ENCODE data around the gene ABCC8.

Gene ABCC8

DNA sequence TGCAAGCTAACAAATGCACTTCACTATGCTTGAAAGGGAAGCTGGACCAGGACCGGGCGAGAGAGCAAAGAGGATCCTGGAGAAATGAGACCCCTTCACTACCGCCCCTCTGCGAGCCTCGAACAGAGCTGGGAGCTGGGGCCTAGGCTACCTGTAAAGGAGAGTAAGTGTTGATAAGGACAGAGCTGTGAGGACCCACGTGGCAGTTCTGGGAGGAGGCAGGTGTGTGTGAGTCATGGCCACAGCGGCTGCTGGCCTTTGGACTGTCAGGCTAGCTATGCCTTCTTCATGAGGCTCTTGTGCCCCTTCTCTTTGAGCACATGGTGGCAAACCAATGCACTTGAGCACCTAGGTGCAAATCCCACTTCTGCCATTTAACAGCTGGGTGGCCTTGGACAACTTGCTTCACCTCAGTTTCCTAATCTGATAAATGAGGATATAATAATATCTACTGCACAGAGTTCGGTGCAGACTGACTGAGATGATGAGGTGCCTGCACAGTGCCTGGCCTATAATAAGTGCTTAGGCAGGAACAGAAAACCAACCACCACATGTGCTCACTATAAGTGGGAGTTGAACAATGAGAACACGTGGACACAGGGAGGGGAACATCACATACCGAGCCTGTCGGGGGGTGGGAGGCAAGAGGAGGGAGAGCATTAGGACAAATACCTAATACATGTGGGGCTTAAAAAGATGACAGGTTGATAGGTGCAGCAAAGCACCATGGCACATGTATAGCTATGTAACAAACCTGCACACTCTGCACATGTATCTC is 52.9 kb downstream of the ABCC8 start:
- DNase-seq = no peak

DNA sequence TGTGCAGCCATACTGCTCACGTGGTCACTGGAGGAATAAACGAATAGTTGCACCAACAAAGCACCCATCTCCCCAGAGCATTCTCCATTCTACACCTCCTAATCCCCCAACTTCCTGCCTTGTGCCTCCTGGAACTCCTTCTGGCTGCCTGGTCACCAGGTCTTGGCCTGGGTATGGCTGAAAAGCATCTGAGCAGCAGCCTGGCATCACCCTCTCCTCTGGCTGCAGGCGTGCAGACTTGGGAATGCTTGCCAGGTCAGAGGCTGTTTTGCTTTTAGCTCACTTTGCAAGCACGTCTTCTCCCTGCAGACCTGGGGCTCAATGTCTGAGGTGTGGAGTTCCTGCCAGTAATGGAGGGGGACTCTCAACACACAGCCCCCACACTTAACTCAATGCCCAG is 54.9 kb downstream of the ABCC8 start:
- no peak for DNase-seq

DNA sequence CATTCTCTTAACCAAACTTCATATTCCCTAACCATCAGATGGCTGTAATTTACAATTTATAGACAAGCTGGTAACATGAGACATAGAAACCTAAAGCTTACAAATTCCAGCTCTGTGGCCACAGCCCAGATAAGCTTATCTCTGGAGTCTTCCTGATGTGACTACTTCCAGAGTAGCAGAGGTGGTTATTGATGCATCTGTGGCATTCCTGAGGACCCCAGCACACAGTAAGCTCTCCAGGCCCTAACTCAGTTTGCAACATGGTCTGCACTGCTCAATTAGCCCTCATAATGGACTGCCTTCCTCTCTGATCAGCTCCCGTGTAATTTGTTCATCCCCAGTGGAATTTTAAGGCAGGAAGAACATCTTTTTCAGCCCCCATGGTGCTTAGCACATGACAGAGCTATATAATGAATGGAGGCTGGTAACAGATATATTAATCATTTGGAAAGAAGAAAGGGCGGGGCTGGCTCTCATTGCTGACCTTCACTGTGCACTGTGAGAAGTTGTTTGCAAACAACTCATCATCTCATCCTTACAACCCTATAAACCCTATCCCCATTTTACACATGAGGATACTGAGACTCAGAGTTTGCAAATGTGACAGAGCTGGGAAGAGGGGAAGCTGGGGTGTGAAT is 58.1 kb downstream of the ABCC8 start:
- DNase-seq = no peak

DNA sequence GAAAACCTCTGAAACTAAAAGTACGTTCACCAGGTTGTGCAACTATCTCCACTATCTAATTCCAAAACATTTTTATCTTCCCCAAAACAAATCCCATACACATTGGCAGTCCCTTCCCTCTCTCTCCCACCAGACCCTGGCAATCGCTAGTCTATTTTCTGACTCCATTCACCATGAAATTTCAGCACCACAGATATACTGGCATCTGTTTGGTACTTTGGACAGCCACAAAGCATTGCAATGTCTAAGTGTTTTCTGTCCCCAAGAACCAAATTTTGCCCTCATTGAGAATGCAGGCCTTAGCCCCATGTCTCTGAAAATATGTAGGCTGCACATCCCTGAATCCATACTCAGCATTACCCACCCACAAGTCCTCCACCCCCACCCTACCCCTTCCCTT is 60.2 kb downstream of the ABCC8 start:
- DNase-seq = no peak

DNA sequence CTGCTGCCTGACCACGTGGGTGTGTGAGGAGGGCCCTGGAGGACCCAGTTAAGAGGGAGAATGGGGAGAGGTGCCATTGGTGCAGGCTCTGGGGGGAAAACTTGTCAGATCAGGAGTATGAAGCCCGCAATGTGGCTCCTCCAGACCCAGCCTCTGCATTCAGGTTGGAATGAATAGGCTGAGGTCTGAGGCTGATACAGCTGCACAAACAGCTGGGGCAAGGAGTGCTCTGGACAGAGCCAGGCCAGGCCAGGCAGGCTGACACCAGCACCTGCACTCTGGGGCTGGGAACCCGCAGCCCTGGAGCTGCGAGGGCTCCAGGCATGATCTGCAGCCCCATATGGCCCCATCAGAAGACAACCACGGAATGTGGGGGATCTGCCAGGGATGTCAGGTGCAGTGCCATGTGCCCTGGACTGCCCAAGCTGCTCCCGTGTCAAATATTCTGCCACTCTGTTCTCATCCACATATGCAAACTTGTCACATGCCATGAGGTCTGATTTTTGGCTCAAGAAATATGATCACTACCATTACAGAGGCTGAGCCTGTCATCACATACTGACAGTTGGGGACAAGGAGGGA is 61.0 kb downstream of the ABCC8 start:
- DNase-seq = no peak

DNA sequence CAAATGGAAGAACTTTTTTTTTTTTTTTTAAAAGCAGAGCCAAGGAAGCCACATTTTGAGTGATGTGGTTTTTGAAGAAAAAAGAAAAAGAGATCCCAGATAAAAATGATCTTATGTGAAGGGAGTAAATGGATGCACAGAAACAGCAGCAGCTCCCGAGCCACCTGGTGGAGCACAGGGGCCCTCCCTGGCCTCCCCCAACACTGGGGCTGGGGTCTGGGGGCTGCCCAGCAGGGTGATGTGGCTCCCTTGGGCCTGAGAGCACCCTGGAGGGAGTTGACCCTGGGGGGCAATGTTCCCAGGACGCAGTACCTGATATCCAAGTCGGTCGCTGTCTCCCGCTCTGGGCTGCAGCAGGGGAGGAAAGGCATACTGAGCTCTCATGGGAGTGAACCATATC is 61.7 kb downstream of the ABCC8 start:
- no peak for DNase-seq

DNA sequence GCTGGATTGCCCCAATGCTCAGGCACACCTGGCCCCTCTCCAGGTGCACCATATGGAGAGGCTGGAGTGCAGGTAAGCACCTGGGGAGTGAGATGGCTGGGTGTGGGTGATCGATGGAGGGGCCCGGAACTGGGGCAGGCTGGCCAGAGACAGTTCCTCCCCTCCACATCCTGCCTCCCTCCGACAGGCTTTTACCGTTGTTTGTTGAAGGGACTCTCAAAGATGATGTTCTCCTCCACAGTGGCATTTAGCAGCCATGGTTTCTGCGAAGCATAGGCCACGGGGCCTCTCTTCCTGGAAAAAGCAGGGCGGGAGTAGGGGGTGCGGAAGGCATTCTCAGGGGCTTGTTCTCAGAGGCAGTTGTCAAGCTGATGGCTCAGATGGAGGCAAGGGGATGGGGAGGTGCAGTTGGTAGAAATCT is 62.3 kb downstream of the ABCC8 start:
- no peak for DNase-seq

DNA sequence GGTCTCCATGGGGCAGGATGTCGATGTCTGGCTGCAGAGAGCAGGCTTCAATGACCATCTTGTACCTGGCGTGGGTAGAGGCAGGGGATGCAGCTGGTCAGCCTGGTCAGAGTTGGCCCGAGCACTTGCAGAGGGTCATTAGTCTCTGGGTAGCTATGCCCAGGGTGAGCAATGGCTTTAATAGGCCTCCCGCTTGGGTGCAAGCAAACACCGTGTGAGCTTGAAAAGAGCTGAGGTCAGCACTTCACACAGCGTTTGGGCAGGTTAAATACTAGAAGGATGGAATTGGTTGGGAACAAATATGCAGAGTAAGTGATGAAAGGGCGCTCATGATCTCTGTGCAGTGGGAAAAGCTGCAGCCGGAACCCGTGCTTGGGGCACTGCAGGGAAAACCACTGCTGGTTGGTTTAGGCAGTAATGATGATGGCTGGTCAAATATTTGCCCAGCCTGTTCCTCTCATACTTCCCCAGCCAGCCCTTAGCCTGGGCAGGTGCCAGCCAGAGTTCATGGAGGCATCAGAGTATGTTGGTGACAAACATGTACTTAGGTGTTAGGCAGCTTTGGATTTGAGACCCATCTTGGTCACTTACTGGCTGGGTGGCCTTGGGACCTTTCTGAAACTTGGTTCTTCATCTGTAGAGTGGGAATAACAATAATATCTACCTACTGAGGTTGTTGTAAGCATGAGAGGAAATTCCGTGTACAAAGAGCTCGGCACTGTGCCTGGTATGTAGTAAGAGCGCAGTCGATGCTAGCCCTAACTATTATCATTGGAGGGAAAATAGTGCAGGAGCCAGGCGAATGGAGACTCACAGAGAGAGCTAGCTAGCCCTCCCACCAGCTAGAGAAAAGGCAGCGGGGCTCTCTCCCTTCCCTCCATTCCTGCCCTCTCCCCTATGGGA is 63.0 kb downstream of the ABCC8 start:
- DNase-seq = no peak

DNA sequence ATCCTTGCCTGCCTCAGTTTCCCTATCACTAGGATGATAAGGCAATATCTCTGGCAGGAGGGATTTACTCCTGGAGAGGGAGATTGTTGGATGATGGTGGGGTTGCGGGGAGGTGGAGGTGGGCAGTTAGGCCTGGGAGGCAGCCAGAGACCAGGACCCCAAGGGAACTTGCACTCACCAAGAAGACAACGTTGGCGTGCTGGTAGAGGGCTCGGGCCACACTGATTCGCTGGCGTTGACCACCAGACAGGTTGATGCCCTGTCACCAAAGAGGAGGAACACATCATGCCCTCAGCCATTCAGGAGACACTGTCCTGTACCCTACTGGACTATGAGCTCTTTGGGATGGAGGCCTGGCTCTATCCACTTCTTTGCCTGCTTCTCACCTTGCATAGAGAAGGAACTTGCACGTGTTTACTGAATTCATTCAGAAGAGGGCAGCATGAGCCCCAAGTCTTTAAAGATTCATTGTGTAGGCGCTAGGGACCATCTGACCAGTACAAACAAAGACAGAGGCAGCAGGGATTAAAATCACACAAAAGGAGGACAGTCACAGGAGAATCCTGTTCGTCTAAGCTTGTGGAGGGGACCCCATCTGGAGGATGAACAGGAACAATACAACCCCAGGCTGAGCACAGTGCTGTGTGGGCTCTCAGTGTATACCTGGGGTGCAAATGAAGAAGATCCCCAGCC is 64.0 kb downstream of the ABCC8 start:
- DNase-seq = no peak

DNA sequence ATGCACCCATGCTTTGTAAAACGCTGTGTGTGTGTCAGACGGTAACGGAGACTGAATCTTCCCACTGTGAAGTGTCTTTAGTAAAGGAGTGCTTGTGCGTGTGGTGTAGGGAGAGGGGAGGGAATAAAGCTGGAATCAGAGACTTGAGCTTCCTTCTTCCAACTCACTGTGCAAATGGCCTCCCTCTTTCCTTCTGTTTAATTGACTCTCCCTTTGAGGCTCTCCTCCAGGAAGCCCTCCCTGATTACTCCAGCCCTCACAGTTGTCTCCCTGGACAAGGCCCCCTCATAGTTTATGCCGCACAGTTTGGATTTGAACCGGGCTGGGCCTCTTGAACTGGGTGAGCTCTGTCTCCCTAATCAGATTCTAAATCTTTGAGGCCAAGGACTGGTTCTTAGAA is 65.2 kb downstream of the ABCC8 start:
- DNase-seq = no peak

DNA sequence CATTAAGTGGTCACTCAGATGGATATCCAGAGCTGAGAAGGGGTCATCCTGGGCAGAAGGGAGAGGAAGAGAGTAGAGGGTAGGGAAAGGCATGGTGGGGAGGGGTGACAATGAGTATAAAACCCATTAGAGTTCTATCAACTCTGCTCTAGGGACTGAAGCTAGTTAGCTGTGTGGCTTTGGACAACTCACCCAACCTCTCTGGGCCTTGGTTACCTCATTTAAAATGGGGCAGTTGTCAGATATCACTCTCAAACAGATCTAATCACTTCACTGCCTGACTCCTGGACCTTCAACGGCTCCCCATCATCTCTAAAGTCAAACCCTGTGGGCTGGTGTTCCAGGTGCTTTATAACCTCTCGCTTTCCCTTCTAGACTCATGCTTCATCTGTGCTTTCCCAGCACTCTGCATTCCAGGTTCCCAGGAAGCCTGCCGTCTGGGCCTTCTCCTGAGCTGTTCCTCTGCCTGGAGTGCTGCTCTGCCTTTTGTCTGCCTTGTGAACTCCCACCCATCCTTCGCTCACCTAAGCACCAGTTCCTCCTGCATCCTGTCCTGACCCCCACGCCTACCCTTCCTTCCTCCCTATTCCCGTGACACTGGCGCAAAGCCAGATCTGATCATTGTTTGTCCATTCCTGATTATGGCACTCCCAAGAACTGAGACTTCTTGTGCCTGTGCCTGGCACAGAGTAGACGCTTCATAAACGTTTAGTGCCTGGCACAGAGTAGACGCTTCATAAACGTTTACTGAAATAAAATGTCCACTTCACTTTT is 65.9 kb downstream of the ABCC8 start:
- no peak for DNase-seq

DNA sequence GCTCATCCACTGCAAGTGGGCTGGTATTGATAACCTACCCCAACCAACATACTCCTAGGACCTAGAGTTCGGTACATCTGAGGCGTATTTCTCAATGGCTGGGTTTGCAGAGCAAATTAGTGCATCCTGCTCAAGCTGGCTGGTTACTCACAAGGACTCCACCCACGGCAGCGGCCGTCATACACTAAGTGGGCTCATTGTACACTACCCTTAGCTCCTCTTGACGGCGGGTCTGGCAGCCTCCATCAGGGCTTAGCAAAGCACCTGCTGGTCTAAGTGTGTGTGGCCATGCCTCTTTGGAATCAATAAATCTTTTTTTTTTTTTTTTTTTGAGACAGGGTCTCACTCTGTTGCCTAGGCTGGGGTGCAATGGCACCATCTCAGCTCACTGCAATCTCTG is 68.0 kb downstream of the ABCC8 start:
- DNase-seq = no peak

DNA sequence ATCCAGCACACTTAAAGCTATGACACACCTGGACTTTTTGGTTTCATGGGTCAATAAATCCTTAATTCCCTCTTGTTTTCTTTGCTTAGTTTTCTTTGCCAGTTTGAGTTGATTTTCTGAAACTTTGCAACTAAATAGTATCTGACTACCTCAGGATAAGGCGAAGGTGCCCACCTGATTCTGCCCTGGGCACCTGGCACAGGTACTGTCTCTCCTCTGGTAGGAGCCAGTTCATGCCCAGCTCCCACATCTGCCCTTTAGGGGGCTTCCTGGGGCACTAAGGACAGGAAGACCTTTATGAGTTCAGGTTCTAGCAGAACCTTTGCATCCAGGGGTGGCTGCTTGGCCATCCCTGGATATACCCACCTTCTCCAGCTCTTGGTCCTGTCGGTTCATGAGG is 68.6 kb downstream of the ABCC8 start:
- no peak for DNase-seq

DNA sequence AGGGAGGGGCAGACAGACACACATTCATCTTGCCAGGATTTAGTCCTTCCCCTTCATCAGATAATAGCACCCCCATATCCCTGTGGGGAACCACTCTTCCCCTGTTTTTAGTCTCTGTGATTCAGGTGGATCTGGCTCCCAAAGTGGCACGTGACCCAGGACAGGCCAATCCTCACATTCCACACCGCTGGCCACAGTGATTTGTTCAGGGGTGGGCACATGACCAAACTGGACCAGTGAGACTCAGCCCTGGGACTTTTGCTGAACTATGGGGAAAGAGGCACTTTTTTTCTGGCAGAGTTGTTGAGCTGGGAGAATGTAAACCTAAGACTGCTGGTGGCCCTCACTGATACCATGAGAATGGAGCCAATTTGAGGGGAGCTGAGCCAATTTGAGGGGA is 69.1 kb downstream of the ABCC8 start:
- no peak for DNase-seq

DNA sequence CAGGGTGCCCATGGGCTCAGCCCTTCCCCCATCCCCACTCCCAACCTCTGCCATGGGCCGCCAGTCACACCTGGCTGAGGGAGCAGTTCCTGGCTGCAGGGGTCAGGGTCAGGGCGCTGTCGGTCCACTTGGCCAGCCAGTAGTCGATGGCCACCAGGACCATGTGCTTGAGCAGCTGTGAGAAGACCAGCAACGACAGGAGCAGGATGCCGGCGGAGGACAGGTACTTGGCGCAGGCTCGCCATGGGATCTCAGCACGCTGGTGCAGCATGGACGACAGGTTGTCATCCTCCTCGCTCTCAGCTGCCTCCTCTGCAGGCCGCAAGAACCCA is 69.9 kb downstream of the ABCC8 start:
- DNase-seq = no peak

DNA sequence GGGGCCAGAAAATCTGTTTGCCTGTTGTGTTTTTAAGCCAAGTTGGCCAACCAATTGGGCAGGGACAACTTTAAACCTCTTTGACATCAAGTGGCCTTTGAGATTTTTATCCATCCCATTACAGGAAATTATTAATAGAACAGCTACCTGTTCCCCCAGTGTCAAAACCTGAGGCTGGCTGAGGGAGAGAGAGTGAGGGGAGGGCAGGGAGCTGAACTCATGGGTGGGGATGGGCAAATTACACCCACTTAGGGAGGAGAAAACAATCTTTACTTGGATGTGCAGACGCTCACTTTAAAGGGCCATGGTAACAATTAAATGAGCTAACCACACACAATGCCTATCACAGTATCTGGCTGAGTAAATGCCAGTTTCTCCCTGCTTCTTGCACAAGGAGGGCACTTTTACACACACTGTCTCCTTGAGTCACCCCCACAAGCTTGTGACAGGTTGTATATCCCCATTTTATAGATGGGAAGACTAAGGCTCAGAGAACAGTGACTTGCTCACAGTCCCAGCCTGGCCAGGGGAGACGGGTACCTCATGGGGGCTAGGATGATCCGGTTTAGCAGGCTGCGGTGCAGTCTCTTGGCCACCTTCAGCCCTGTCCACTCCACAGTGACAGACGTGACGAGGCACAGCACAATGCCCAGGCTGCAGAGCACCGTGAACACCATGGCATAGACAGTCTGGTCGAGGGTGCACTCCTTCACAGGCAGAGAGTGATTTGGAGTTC is 70.4 kb downstream of the ABCC8 start:
- no peak for DNase-seq

DNA sequence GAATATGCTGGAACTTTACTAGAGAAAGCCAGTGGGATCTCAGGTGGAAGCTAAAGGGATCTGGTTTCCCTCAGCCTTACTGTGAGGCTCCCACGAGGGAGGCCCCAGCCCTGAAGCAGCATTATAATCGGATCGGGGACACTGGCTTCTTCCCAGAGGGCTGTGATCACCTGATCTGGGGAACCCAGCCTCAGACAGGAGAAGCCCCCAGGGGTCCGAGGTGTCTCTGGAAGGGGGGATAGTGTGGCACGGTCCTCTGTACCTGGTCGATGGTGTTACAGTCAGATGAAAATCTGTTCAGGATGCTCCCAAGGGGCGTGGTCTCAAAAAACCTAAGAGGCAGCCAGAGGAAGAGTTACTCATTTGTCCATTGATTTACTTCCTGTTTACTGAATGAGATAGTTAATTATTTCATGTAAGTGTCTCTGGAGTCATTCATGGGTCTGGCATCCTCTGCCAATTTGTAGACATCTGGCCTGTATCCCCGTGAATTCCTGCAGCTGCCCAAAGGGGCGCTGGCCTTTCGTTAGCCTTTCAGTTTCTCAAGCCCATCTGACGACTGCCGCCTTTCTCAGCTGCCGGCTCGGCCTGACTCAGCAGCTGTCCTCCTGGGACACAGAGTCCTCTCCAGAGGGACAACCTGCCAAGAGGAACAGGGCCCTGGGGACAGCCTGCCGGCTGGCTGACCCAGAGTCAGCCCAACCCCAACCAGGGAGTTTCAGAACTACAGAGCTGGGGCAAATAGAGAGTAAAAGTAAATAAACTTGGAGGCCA is 71.2 kb downstream of the ABCC8 start:
- DNase-seq = no peak

DNA sequence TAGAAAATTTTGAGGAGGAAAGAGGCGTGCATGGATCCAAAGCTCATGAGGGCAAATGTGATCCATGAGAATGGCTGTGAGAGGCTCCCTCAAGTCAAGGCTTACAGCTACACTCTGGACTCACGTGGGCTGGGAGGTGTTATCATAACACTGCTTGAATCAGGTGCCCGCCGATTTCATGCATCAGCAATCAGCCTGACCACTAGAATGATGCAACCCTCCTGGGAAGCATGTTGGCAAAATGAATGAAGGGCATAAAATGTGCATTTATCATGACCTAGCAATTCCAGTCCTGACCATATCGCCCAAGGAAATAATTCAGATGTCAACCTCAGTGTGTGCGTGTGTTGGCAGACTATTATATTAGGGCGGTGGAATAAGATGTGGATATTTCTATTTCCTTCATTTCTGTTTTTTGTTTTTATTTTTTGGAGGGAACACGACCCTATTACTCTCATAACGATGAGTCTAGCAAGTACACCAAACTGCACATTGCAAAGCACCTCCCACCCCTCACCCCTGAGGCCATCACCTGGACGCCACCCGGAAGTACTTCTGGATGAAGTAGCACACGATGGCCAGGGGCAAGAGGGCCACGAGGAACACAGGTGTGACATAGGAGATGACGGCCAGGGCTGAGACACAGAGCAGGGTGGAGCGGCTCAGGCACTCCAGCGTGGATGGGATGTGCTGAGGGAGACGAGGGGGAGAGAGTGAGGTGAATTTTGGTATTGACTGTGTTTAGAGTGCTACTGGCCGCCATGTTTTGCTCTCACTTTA is 72.5 kb downstream of the ABCC8 start:
- DNase-seq = peak; percentile 94

DNA sequence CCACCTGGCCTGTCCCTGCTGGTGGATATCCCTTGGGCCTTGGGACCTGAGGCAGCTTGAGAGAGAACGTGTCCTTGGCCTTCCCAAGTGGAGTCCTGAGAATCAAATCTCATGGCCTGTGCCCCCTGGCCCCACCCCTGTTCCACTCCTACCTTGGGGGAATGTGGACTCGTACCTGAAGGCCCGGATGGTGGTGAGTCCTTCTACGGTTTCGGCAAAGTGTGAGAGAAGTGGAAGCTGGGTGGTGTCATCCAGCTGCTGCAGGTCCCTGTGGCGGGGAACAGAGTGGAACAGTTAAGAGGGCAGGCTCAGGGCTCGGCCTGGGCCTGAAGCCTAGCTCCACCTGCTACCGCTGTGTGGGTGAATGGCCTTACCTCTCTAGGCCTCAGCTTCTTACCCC is 74.2 kb downstream of the ABCC8 start:
- no peak for DNase-seq

DNA sequence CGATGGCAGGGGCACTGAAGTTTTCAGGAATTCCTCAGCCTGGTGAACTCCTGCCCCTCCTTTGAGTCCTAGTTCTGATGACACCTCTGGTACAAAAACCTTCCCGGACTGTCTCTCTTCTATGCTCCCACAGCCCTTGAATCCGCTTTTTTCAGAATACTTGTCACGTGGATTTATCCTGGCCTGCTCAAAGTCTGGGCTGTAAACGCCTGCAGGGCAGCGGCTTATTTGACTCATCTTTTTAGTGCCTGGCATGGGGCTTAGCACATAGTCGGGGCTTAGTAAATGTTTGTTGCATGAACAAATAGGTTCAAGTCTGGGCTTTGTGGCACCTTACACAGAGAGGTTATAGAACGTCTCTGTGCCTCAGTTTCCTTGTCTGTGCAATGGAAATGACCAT is 74.8 kb downstream of the ABCC8 start:
- no peak for DNase-seq
